GM21381 (cell line): Measurements from ENCODE around the gene ITIH5.

Experiments used
- ATAC-seq: cut with Tn5 transposase; IDR thresholded peaks from one replicate; pipeline ENCODE4 v1.9.1; 2021; ENCODE audit warnings: mild to moderate bottlenecking, moderate library complexity; ENCODE audit not compliant: unreplicated experiment

Gene ITIH5

GRCh38 chr10:7526017-7526400 lies 140.8 kb downstream of the ITIH5 start:
- no peak for ATAC-seq

DNA sequence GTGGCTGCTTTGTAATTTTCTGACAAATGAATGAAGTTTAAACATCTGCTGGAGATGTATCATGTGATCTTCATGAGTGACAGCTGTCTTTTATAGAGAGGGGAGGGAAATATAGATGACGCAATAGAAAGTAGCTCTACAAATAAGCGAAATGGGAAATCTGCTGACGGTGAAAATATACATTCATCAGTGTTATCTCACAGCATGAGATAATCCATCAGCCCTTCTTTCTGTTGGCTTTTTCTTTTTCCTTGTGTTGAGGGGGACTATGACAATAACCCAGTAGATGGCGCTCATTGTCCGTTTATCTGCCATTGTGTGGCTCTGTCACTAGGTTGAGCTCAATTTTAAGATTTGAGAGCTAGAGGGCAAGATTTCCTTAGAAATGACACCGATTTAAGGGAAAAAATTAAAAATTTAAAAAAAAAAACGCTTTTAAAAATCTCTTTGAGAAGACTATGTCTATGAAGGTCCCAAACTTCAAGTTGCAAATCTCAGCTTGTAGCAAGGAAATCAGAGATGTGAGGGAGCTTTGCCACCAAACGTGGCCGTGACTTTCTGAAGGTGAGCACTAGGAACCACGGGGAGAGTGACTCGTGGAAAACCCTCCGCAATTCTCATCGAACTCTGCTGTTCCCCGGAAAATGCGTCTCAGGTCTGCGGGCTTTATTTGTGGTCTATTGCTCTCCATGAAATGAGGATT lies 141.3 kb downstream of the ITIH5 start:
- ATAC-seq = no peak

GRCh38 chr10:7523656-7524055 lies 143.1 kb downstream of the ITIH5 start:
- no peak for ATAC-seq

GRCh38 chr10:7520507-7521485 lies 146.0 kb downstream of the ITIH5 start:
- no peak for ATAC-seq

GRCh38 chr10:7519351-7519750 lies 147.4 kb downstream of the ITIH5 start:
- ATAC-seq = no peak

DNA sequence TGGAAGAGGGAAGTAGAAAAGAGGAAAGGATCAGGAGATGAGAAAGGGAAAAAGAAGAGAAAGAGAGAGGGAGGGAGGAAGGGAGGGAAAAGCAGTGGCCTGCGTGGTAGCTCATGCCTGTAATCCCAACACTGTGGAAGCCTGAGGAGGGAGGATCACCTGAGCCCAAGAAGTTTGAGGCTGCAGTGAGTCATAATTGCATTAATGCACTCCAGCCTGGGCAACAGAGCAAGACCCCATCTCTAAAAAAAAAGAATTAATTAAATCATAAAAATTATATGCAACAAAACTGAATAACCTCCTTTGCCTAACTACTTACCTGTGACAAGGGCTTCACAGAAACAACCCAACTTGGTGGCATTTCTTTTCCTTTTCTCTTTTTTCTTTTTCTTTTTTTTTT lies 148.1 kb downstream of the ITIH5 start:
- no peak for ATAC-seq

DNA sequence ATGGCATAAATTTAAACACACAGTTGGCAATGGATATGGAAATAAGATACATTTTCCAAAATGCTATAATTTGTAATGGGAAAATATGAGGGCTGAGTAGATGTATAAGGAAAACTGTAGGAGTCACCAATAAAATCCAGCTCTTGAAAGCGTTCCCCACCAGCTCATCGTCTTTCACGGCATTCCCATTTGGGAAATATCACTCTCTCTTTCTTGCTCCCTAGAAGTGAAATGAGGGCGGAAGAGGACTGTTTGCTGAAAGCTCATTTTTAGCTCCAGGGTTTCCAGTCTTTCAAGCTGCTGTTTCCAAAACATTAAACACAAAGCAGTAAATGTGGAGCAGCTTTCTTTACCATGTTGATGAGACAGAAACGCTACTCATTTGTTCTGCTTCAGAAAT lies 151.3 kb downstream of the ITIH5 start:
- ATAC-seq = no peak

GRCh38 chr10:7513936-7514335 lies 152.8 kb downstream of the ITIH5 start:
- ATAC-seq = no peak

DNA sequence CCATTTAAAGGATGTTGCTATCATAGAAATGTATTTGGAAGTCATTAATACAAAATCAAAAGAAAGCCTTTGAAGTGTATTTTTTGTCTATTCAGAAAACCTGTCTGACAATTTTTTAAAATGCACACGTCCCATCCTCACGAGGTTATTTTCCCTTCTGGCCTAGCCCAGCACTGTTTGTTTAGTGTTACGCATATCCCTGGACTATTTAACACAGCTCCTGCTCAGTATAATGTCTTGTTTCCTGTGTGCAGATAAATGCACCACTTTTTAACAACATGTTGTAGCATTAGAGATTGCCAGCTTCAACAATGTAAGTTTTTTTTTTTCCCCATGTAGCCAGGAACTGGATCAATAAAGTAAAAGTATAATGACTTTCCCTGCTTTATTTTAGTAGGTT lies 153.3 kb downstream of the ITIH5 start:
- ATAC-seq = no peak

- no peak for ATAC-seq
Observed at GRCh38 chr10:7512487-7512886, 154.3 kb downstream of the ITIH5 start.

DNA sequence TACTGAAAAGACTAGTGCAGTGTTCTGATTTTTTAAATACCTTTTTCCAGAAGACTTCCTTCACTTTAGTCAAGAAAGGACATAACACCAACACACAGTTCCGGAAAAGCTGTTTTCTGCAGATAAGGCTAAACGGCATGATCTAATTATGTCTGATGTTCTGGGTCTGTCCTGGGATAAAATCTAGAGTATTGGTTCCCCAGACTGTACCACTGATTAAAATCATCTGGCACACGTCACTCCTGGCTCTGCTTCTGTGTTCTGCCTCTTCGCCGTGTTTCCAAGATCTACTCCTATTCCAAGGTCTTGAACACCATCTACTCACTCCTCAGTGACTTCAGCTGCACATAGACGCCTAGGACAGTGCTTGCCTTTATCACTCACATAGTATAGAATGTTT lies 155.2 kb downstream of the ITIH5 start:
- ATAC-seq = no peak
